ENCODE measurements around the gene DMXL2.
"Not testable (repeated sequence)": the region's sequence is repeated elsewhere in the genome, so short reads cannot be mapped to it uniquely, and the experiment has no call there.

DMXL2 gene

DNA sequence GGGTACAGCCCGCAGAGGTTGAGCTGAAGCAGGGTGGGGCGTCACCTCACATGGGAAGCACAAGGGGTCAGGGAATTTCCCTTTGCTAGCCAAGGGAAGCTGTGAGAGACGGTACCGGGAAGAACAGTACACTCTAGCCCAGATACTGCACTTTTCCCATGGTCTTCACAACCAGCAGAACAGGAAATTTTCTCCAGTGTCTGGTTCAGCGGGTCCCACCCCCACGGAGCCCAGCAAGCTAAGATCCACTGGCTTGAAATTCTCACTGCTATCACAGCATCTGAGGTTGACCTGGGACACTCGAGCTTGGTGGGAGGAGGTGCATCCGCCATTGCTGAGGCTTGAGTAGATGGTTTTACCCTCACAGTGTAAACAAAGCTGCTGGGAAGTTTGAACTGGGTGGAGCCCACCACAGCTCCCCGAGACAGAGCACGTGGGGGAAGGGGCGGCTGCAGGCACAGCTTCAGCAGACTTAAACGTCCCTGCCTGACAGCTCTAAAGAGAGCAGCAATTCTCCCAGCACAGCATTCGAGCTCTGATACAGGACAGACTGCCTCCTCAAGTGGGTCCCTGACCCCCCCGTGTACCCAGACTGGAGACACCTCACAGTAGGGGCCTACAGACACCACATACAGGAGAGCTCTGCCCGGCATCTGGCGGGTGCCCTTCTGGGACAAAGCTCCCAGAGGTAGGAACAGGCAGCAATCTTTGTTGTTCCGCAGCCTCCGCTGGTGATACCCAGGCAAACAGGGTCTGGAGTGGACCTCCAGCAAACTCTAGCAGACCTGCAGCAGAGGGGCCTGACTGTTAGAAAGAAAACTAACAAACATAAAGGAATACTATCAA, 53.4 kb downstream of the DMXL2 start:
- DNase-seq: not testable (repeated sequence)

DNA sequence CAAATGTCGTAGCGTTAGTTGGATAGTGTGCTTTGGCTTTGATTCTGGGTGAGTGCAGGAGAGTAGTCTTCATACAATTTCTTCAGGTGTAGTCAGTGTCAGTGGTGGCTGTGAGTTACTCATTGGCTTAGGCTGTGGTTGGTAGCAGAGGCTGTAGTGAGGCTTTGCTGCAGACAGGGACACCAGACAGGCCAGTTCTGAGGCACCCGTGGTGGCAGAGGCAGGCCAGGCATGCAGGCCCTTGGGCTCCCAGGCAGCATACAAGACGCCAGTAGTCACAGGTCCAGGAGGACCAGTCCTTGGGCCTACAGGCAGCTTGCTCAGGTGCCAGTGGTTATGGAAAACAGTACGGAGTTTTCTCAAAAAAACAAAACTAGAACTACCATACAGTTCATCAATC, 61.3 kb downstream of the DMXL2 start:
- no peak for DNase-seq

DNA sequence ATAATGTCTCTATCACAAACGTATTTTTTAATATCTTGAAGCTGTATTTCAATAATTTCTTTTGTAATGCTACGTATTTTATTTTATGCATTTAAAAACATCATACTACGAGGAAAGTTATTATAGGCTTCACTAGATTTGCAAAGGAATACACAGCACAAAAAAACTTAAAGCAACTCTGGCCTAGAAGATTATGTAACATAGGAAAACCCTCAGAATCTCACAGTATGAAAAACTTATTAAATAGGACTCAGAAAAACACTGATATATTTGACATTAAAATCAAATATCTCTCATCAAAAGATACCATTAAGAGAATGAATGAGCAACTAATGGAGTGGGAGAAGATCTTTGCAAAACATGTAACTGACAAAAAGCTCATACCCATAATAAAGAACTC, 63.7 kb downstream of the DMXL2 start:
- no peak for DNase-seq

DNA sequence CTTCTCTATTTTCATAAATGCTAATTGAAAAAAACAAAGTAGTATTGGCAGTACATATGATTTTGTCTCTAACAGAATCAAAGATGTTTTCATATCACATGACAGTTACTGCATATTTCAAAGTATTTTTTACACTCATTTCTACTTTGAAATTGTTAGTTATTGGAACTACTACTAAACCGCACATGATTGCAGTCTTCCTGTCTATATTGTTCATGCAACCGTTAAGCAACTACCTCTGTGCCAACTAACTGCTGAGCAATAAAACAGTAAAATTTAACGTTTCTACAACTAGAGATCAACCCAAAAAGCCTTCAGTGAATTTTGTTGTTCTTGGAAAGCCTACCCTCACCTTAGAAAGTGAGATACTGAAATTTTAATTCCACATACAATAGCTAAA, 64.2 kb downstream of the DMXL2 start:
- DNase-seq: no peak

DNA sequence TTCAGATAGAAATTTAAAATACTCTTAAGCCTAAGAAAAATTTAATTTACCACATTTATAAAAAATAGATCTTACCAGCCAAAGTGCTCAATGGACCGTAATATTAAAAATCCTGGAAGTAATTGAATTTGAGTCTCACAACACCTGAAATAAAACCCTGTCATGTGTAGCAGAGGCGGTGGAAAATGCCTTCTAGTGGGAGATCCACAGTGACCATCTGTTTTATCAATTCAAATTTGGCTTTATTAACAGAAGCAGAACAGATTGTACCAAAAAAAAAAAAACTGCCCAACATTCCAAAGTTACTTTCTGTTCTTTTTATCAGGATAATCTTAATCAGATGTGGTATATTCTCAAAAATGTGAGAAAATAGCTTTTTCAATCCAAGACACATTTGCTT, 71.7 kb downstream of the DMXL2 start:
- no peak for DNase-seq

DNA sequence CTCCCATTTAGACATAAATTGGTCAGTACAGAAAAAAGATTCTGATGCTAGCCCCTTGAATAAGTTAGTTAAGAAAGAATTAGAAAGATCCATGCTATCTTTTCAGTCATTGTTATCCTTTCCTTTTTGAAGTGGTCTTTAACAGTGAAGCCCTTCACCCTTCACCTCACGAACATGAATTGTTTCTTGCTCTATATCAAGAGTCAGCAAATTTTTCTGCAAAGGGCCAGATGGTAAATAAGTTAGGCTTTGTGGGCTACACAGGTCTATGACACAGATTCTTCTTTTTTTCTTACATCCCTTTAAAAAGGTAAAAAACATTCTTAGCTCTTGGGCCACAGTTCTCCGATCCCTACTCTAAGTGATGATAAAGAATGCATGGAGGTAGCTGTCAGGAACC, 74.9 kb downstream of the DMXL2 start:
- no peak for DNase-seq

DNA sequence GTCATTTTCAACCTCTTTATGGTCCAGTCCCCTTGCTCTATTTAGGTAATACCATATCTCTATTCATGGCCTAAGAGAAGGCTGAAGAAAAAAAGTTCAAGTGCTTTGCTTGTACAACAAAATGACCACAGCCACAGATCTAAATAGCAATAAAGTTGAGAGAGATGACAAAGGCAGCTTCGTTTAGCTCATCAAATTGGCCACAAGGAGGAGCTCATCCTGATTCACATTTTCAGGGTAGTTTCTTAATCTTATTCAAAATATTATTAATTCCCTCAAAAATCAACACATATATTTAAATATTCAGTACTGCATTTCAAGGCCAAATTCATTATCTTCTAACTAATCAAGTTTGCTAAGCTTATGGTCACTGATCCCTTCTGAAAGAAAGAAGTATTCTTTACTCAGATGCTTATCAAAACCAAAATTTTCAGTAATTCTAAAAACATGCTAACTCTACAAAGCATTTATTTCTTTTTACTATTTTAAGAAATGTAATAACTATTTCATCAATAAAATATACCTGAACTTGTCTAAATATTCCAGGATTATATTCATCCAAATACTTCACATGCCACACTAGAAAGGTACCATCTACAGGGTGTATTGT, 85.5 kb downstream of the DMXL2 start:
- DNase-seq: no peak

DNA sequence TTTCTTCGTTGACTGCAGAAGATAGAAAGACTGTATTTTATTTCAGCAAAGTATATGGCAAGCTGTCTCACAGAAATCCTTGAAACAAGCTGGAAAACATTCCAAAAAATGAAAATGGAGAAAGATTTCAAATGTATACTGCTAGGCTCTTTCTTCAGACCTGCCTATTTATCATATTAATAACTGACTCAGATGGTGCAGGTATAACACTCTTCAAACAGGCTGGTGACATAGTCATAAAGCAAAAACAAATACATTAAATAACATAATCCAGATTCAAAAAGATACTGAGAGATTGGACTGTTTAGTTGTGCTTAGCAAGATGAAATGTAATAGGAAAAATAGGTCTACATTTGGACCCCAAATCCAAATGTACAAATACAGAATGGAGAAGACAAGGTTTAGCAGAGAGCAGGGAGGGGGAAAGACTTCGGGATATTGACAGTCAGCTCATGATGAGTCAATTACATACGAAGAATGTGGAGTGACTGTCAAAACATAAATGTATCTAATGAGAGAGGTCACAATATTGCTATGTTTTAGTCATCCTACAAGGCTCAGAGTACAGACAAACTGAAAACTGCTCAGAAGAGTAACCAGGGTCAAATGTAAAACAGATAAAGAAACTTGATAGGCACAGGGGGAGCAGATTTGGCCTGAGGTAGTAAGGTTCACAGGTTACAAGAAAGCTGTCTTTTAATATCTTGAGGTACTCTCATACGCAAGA, 88.7 kb downstream of the DMXL2 start:
- no peak for DNase-seq

DNA sequence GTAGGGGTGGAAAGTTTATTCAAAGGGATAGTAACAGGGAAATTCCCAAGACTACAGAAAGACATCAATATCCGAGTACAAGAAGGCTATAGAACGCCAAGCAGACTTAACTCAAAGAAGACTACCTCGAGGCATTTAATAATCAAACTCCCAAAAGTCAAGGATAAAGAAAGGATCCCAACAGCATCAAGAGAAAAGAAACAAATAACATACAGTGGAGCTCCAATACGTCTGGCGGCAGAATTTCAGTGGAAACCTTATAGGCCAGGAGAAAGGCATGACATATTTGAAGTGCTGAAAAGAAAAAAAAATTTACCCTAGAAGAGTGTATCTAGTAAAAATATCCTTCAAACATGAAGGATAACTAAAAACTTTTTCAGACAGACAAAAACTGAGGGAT, 95.6 kb downstream of the DMXL2 start:
- no peak for DNase-seq

DNA sequence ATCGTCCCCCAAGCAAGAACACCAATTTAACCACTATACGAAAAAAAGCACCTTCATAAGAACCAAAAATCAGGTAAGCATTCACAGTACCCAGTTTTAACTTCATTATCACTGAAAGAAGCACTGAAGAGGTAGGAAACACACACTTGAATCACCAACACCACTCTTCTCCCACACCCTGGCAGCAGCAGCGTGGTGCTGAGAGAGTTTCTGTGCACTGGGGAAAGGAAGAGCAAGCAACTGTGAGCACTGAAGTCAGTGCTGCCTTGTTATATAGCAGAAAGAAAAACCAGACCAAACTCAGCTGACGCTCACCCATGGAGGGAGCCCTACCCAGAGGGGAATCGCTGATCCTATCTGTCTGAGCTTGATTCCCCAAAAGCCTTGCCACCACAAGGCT, 98.2 kb downstream of the DMXL2 start:
- no peak for DNase-seq

DNA sequence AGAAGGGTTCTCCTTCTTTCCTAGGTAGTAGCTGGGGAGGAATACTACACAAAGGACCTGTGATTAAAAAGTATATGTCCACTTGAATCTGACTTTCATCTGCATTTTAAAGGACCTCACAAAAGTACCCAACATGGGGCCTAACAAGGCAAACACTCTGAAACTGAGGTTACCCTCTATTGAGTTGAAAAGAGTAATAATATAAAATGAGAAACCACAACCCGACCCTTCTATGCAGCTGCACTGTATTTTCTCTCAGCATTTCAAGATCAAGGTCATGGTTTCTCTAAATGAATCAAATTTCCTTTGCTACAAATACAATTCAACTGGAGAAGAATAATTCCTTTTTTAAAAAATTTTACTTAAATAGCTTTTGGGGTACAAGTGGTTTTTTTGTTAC, 106.3 kb downstream of the DMXL2 start:
- DNase-seq: no peak

DNA sequence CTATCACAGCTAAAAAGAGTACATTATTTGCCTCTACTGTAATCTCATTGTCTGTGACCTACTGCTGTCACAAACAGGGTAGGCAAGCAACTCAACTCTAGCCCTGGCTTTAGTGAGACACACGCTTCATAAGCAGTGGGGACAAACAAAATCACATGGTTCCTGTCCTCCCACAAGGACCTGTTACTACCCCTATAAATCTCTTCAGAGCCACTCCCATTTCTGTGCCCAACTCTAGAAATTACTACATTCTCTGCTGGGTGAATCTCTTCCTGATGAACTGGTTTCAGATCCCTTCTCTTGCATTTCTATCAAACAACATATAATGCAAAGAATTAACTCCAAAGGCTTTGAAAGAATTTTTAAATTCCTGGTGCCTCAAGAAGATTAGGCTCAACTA, 117.3 kb downstream of the DMXL2 start:
- no peak for DNase-seq

DNA sequence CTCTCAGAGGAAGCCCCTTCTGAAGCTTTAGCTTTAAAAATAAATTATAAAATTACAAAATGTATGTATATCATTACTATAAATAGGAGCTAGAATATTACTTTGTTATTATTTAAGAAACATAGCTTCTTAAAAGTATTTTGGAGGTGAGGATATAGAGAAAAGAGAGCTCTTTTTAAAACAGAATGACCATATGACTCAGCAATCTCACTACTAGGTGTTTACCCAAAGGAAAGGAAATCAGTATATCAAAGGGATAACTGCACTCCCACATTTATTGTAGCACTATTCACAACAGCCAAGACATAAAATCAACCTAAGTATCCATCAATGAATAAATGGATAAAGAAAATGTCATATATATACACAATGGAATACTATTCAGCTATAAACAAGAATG, 119.6 kb downstream of the DMXL2 start:
- no peak for DNase-seq

DNA sequence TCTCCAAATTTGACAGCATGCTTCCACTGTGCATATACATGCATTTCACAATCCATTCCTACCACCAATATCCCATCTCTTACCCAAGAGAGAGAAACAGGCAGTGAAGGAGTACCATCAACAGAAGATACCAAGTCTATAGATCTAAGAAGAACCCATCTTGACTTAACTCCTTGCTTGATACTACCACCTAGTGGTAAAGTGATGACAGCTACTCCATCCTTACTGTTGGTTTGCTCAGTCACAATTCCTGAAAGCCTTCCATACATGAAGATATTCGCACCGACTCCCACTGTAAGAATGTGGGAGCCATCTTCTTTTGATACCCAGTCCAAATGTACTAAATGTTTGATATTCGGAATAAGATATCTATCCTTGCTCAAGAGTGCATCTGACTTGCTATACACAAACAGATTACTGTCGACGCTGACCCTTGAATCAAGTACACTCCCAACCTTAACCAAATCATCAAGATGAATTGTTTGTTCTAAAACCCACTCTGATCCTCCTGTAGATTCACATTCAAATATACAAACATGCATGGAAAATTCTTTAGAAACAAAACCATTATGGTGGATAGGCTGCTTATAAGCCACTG, 123.1 kb downstream of the DMXL2 start:
- no peak for DNase-seq

DNA sequence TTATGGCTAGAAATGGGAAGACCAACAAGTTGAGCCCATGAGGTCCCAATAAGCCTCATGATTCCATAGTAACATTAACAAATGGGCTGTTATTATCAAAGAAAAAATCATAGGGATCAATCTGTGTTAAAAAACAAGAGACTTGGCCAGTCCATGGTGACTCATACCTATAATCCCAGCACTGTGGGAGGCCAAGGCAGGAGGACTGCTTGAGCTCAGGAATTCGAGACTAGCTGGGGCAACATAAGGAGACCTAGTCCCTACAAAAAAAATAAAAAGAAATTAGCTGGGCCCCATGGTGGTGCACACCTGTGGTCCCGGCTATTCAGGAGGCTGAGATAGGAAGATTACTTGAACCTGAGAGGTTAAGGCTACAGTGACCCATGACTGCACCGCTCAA, 124.8 kb downstream of the DMXL2 start:
- DNase-seq: no peak

DNA sequence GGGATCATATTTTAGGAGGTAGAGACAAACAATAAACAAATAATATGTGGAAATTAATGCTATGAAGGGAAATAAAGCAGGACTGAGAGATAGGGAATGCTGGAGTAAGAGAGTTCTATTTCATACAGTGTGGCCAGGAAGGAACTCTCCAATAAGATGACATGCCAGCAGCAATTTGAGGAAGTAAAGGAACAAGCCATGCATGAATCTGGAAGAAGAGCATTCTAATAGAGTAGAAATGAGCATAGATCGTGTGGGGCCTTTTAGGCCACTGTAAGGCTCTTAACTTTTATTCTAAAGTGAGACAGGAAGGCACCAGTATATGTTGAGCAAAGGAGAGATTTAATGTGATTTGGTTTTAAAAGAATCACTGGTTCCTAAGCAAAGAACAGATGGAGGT, 126.3 kb downstream of the DMXL2 start:
- no peak for DNase-seq

DNA sequence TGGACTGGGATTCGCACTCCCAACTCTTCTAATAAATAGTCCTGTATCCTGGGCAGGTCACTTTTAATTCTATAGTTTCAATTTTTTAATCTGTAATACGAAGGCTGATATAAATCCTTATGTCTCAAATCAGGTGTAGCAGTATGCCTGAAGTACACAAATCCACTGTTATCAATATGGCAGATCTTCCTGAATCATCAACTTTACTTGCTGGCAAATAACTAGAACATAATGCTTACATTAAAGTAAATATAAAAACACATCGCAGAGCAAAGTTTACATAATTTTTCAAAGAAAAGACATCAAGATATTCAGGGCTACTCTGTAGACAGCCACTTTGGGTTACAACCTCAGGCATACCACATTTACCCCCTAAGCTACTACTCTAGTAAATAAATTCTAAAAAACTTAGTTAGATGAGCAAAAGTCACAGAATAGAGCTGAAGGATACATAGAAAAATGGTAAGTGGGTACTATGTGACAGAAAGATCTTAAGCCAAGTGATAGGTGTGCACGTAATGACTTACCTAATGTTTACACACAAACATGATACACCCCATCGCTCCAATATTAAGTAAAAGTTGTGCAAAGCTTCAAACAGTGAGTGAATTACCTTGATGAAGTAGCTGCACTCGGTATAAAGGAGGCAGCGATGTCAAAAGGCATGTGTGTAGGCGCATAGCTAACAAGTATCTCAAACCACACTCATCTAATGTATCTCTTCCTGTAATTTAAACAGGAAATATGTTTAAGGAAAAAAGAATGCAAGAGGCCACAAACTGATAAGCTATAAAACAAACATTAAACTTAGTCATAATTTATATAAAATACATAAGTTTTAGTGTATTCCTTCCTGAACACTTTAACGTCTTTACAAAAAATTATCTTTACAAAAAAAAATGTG, 127.9 kb downstream of the DMXL2 start:
- no peak for DNase-seq

DNA sequence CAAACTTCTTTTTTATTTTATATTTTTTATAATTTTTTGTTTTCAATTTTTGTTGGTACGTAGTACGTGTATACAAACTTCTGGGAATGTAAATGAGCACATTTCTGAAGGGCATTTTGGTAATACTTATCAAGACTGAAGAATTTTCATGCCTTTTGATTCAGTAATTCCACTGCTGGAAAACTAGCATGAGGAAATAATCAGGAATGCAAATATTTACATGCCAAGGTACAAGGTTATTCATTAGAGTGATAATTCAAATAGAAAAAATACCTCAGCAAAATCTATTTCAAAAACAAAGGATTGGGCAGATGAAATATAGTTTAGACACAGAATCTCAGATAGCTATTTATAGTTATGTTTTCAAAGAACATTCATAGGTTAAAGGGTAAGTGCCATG, 128.7 kb downstream of the DMXL2 start:
- no peak for DNase-seq

DNA sequence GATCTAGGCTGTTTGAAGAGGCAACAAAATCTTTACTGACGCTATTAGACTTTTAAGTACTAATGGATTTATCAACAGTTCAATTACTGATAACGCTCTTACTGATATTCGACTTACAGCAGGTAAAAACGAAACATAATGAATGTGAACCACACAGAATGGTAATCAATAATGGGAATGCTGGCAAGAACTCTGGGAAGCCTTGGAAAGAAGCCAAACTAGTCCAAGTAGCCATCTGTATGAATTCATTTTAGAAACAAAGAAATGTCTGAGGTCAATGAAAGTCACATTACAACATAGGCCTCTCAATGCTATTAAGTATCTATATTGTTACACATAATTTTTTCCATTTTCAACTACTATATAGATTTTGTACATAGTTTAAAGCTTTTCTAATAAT, 130.0 kb downstream of the DMXL2 start:
- DNase-seq: no peak

DNA sequence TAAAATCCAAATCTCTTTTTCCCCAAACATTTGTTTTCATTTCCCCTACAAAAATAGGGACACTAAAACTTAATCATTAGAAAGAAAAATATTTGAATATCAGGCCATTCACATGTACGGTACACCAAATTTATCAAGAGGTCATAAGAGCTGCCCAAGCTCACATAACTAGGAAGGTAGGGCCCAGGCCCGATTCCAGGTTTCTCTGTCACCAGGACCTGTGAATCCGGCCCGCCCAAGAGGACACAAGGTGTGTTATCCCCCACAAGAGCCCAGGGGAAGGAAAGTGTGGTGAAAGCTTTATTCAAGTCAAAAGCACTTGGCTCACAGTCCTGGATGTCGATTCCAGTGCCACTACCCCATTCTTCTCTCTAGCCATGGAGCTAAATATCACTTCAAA, 130.6 kb downstream of the DMXL2 start:
- no peak for DNase-seq

DNA sequence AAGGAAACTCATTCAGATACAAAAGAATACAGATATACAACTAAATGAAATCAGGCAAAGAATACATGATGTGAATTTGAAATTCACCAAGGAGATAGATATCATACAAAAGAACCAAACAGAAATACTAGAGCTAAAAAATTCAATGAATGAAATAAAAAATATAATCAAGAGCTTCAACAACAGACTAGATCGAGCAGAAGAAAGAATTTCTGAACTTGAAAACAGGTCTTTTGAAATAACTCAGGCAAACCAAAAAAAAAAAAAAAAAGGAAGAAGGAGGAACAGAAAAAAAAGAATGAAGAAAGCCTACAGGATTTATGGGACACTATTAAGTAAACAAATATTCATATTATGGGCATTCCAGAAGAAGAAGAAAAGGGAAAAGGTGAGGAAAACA, 137.8 kb downstream of the DMXL2 start:
- DNase-seq: no peak

DNA sequence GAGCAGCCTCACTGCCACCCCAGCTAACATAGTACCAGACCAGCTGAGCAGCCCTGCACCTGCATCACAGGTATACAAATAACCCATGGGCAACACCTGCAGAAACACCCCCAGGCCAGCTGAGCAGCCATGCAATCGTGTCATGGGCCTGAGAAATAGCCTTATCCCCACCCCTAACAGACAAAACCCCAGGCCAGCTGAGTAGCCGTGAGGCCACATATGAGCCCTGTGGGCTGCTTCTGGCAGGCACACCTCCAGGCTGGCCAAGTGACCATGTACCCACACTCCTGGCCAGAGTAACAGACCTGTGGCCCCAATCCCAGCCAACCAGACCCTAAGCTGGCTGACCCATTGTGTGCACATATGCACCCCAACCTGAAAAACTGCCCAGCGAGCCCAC, 138.6 kb downstream of the DMXL2 start:
- DNase-seq: no peak

DNA sequence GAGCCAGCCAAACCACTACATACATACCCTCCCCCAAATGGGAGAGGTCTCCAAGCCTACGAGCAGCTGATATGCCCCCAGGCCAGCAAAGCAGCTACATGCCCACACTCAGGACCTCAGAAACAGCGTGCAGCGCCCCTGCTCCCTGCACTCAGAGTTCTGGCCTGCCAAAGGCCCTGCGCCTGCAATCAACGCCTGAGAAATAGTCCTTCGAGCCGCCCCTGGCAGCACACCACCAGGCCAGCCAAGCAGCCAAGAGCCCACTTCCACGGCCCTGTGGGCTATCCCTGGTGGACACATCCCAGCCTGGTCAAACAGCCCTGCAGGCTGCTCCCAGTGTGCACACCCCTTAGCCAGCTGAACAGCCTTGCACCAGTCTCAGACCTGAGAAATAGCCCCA, 139.1 kb downstream of the DMXL2 start:
- no peak for DNase-seq

Measured in activated CD8-positive, alpha-beta memory T cell treated with anti-CD3 and anti-CD28 coated beads, Interleukin-2, amount 50 U/mL, for 48 hours (primary cell).